ENCODE results near the gene SP9.

The SP9 gene

GRCh38 chr2:174338671-174339560 lies 4.2 kb downstream of the SP9 start:
- Histone ChIP-seq H3K36me3 (no peaks in the 10 kb centered on the region), H3K4me1 (peaks cover 18% of the 10 kb centered on the region), H3K4me3 (no peak overlapping the region), H3K27ac (no peak overlapping the region), H3K9ac (no peak overlapping the region), H4K20me1 (peaks cover 99% of the 10 kb centered on the region), H3K4me2 (no peak overlapping the region), H3K9me3 (peaks cover 7% of the 10 kb centered on the region; the same call in 1 of the 2 replicates), H3K27me3 (peaks cover 100% of the 10 kb centered on the region)
- TF ChIP-seq Cebpa-rat (IDR thresholded peaks at IDR 0.05), result no peak

- H4K20me1 ChIP-seq, result peaks cover 99% of the 10 kb centered on the region
- H3K9ac ChIP-seq, result no peak overlapping the region
- H3K4me1 ChIP-seq, result peaks cover 18% of the 10 kb centered on the region
- no peak overlapping the region for H3K27ac ChIP-seq
- no peak for TF ChIP-seq Cebpa-rat (IDR thresholded peaks at IDR 0.05)
- H3K4me2 ChIP-seq, result no peak overlapping the region
- H3K36me3 ChIP-seq, result no peaks in the 10 kb centered on the region
- H3K9me3 ChIP-seq, result peaks cover 7% of the 10 kb centered on the region; the same call in 1 of the 2 replicates
- H3K4me3 ChIP-seq, result no peak overlapping the region
- H3K27me3 ChIP-seq, result peaks cover 100% of the 10 kb centered on the region
Measured at GRCh38 chr2:174339561-174340399, 5.0 kb downstream of the SP9 start.

- no peak overlapping the region for H3K4me3 ChIP-seq
- H3K27ac ChIP-seq, result no peak overlapping the region
- H3K9ac ChIP-seq, result no peak overlapping the region
- H3K27me3 ChIP-seq, result peaks cover 100% of the 10 kb centered on the region
- H3K4me2 ChIP-seq, result no peak overlapping the region
- peaks cover 99% of the 10 kb centered on the region for H4K20me1 ChIP-seq
- peaks cover 18% of the 10 kb centered on the region for H3K4me1 ChIP-seq
- no peak for TF ChIP-seq Cebpa-rat (IDR thresholded peaks at IDR 0.05)
- no peaks in the 10 kb centered on the region for H3K36me3 ChIP-seq
- peaks cover 7% of the 10 kb centered on the region; the same call in 1 of the 2 replicates for H3K9me3 ChIP-seq
Measured at GRCh38 chr2:174340400-174341292, 5.9 kb downstream of the SP9 start.

- Histone ChIP-seq H3K4me3 (no peak overlapping the region), H4K20me1 (peaks cover 96% of the 10 kb centered on the region), H3K27ac (no peak overlapping the region), H3K4me2 (peak overlapping the region; percentile 10; the same call in 1 of the 2 replicates), H3K36me3 (no peaks in the 10 kb centered on the region), H3K4me1 (peaks cover 13% of the 10 kb centered on the region), H3K27me3 (peaks cover 95% of the 10 kb centered on the region), H3K9ac (no peak overlapping the region), H3K9me3 (no peaks in the 10 kb centered on the region)
- TF ChIP-seq Cebpa-rat (IDR thresholded peaks at IDR 0.05), result no peak
Measured at GRCh38 chr2:174341293-174341994, 6.7 kb downstream of the SP9 start.

- no peak overlapping the region for H3K9ac ChIP-seq
- H4K20me1 ChIP-seq, result peaks cover 96% of the 10 kb centered on the region
- TF ChIP-seq Cebpa-rat (IDR thresholded peaks at IDR 0.05), result no peak
- H3K4me3 ChIP-seq, result no peak overlapping the region
- H3K27me3 ChIP-seq, result peaks cover 88% of the 10 kb centered on the region
- H3K4me1 ChIP-seq, result peaks cover 6% of the 10 kb centered on the region; the same call in 1 of the 2 replicates
- no peaks in the 10 kb centered on the region for H3K9me3 ChIP-seq
- H3K4me2 ChIP-seq, result peak overlapping the region; percentile 10; the same call in 1 of the 2 replicates
- no peak overlapping the region for H3K27ac ChIP-seq
- H3K36me3 ChIP-seq, result no peaks in the 10 kb centered on the region
Measured at GRCh38 chr2:174341995-174342685, 7.4 kb downstream of the SP9 start.

- peaks cover 3% of the 10 kb centered on the region for H3K36me3 ChIP-seq
- H3K4me3 ChIP-seq, result no peak overlapping the region
- no peak overlapping the region for H3K27ac ChIP-seq
- no peak overlapping the region for H3K9ac ChIP-seq
- H4K20me1 ChIP-seq, result peaks cover 96% of the 10 kb centered on the region
- H3K9me3 ChIP-seq, result no peaks in the 10 kb centered on the region
- TF ChIP-seq Cebpa-rat (IDR thresholded peaks at IDR 0.05), result no peak
- H3K4me1 ChIP-seq, result no peaks in the 10 kb centered on the region; the same call in 1 of the 2 replicates
- peaks cover 81% of the 10 kb centered on the region for H3K27me3 ChIP-seq
- H3K4me2 ChIP-seq, result no peak overlapping the region
Measured at GRCh38 chr2:174342686-174343342, 8.1 kb downstream of the SP9 start.

- Histone ChIP-seq H3K9me3 (no peaks in the 10 kb centered on the region), H3K9ac (no peak overlapping the region), H3K27ac (no peak overlapping the region), H3K4me1 (no peaks in the 10 kb centered on the region; the same call in 1 of the 2 replicates), H4K20me1 (peaks cover 91% of the 10 kb centered on the region), H3K27me3 (peaks cover 76% of the 10 kb centered on the region), H3K36me3 (peaks cover 6% of the 10 kb centered on the region), H3K4me2 (no peak overlapping the region), H3K4me3 (no peak overlapping the region)
- no peak for TF ChIP-seq Cebpa-rat (IDR thresholded peaks at IDR 0.05)
Measured at GRCh38 chr2:174343343-174343622, 8.5 kb downstream of the SP9 start.

Measured in BLaER1 (cell line).